ENCODE results near the gene SLC22A14. TPM values are rescaled to one million over a fixed set of nuclear protein-coding genes. Genes with fewer than 3 reads are reported as not detected.
A peak's percentile ranks its signal among the peaks of the same experiment; 100 is the strongest.
"Not testable (repeated sequence)": the region's sequence is repeated elsewhere in the genome, so short reads cannot be mapped to it uniquely, and the experiment has no call there.

The SLC22A14 gene
- total and polyA plus RNA-seq, 10 donors: 0.04 to 0.60 (median 0.18) TPM; not detected in 6

DNA sequence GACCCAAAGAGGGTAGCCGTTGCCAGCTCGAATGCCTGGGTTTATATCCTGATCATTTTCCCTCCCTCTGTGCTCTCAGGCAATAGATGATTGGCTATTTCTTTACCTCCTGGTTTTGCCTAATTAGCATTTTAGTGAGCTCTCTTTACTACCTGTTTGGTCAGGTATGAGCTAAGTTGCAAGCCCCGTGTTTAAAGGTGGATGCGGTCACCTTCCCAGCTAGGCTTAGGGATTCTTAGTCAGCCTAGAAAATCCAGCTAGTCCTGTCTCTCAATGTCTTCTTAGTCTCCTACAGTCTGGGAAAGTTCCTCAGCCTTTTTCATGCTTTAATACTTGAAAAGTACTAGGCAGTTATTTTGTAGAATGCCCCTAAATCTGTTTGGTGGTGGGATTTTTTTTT lies 15.0 kb downstream of the SLC22A14 start:
- H3K4me3 ChIP-seq; DNase-seq; H3K27ac ChIP-seq; intact Hi-C loops (cut with DNase I; ENCODE audit: low total_unique reads); H3K4me1 ChIP-seq; H3K36me3 ChIP-seq; H3K27me3 ChIP-seq (replicated peaks in 1 of 7); H3K9me3 ChIP-seq: not testable (repeated sequence)
- 84 to 90% (median 88%) methylated on average over 4 of the region's 4 CpGs for WGBS, 5 donors

- Histone ChIP-seq H3K27me3 (replicated peaks in 1 of 7) (no peaks in the 10 kb centered on the region), H3K27ac (no peak overlapping the region), H3K4me3 (no peak overlapping the region), H3K36me3 (no peaks in the 10 kb centered on the region), H3K9me3 (no peaks in the 10 kb centered on the region), H3K4me1 (no peaks in the 10 kb centered on the region)
- TF ChIP-seq POLR2AphosphoS5 (IDR thresholded peaks at IDR 0.05) (no peak), POLR2A (IDR thresholded peaks at IDR 0.05) (no peak)
- TF ChIP-seq, protein P1, sequence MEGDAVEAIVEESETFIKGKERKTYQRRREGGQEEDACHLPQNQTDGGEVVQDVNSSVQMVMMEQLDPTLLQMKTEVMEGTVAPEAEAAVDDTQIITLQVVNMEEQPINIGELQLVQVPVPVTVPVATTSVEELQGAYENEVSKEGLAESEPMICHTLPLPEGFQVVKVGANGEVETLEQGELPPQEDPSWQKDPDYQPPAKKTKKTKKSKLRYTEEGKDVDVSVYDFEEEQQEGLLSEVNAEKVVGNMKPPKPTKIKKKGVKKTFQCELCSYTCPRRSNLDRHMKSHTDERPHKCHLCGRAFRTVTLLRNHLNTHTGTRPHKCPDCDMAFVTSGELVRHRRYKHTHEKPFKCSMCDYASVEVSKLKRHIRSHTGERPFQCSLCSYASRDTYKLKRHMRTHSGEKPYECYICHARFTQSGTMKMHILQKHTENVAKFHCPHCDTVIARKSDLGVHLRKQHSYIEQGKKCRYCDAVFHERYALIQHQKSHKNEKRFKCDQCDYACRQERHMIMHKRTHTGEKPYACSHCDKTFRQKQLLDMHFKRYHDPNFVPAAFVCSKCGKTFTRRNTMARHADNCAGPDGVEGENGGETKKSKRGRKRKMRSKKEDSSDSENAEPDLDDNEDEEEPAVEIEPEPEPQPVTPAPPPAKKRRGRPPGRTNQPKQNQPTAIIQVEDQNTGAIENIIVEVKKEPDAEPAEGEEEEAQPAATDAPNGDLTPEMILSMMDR (IDR thresholded peaks at IDR 0.05 in 8 of 11, conservative IDR thresholded peaks at IDR 0.05 in 3 of 11): no peak
- no peak for DNase-seq
- intact Hi-C loops (cut with DNase I; ENCODE audit: low total_unique reads): no loop called here
These were observed 15.4 kb downstream of the SLC22A14 start for GRCh38 chr3:38297537-38297936.

- no peaks in the 10 kb centered on the region for H3K9me3 ChIP-seq
- no peaks in the 10 kb centered on the region for H3K4me1 ChIP-seq
- H3K27me3 ChIP-seq (replicated peaks in 1 of 7): no peaks in the 10 kb centered on the region
- H3K4me3 ChIP-seq: no peak overlapping the region
- intact Hi-C loops (cut with DNase I; ENCODE audit: low total_unique reads): no loop called here
- TF ChIP-seq, protein P1 (IDR thresholded peaks at IDR 0.05 in 8 of 11, conservative IDR thresholded peaks at IDR 0.05 in 3 of 11): peak in 7 of 11 experiments; percentile 7 to 43 (median 30)
- no peak for TF ChIP-seq POLR2AphosphoS5 (IDR thresholded peaks at IDR 0.05)
- TF ChIP-seq POLR2A (IDR thresholded peaks at IDR 0.05): no peak
- H3K36me3 ChIP-seq: no peaks in the 10 kb centered on the region
- no peak for DNase-seq
- 74 to 88% (median 84%) methylated on average over 5 of the region's 5 CpGs for WGBS, 5 donors
- no peak overlapping the region for H3K27ac ChIP-seq
These were observed 16.0 kb downstream of the SLC22A14 start for GRCh38 chr3:38297947-38298711.

DNA sequence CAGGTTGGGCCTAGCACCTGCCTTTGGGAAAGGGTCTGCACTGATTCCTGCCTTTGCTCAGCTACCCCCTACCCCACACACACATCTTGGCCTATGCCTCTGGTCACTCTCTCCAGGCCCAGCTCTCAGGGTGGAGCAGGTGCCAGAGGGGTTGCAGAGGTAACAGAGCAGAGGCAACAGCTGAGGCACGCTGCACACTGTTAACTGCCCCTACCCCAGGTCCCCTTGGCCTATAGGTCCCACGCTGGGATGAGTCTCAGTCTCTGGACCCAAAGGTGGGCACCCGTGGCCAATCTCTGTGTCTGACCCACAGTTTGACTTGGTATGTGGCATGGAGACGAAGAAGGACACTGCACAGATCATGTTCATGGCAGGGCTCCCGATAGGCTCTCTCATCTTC lies 24.8 kb downstream of the SLC22A14 start:
- H3K4me1 ChIP-seq: no peaks in the 10 kb centered on the region
- peaks cover 0 to 5% (median 0%) of the 10 kb centered on the region in 8 donors for H3K9me3 ChIP-seq
- intact Hi-C loops (cut with DNase I; ENCODE audit: low total_unique reads): no loop called here
- H3K4me3 ChIP-seq: no peak overlapping the region
- no peak for TF ChIP-seq POLR2AphosphoS5 (IDR thresholded peaks at IDR 0.05)
- TF ChIP-seq POLR2A (IDR thresholded peaks at IDR 0.05): no peak
- TF ChIP-seq, protein P1 (IDR thresholded peaks at IDR 0.05 in 8 of 11, conservative IDR thresholded peaks at IDR 0.05 in 3 of 11): no peak
- no peak for DNase-seq
- H3K36me3 ChIP-seq: no peaks in the 10 kb centered on the region
- H3K27me3 ChIP-seq (replicated peaks in 1 of 7): peaks cover 0 to 12% (median 0%) of the 10 kb centered on the region in 7 donors
- no peak overlapping the region for H3K27ac ChIP-seq
- 86 to 92% (median 90%) methylated on average over 4 to 5 of the region's 5 CpGs for WGBS, 5 donors

Measured in spleen (tissue), 11 donors.